Measurements from ENCODE around the gene EFR3B. TPM values are rescaled to one million over a fixed set of nuclear protein-coding genes. Genes with fewer than 3 reads are reported as not detected.

The EFR3B gene
- total RNA-seq, 1 experiment from 2014 or later, result not detected

- TF ChIP-seq EZH2 (IDR thresholded peaks at IDR 0.05; ENCODE audit: low read depth), result no peak
- TF ChIP-seq CTCF (conservative IDR thresholded peaks at IDR 0.05), result no peak
- no peaks in the 10 kb centered on the region for H4K20me1 ChIP-seq (ENCODE audit: insufficient read depth)
- no peaks in the 10 kb centered on the region for H3K9me2 ChIP-seq (ENCODE audit: insufficient read depth)
- ChIA-PET CTCF (no interaction called here), POLR2A (ENCODE audit: unreplicated experiment) (no interaction called here)
- intact Hi-C loops (cut with micrococcal nuclease; ENCODE audit: unreplicated experiment), result no loop called here
- no peak for DNase-seq
- no TSS peak for BruUV-seq (replicated peaks)
- H3K4me3 ChIP-seq, result no peak overlapping the region
- H3K36me3 ChIP-seq (ENCODE audit: low read depth), result no peaks in the 10 kb centered on the region
- H3K27ac ChIP-seq, result no peak overlapping the region
- H3F3A ChIP-seq (ENCODE audit: insufficient read depth, low read depth), result no peaks in the 10 kb centered on the region; the same call in 1 of the 2 replicates
- H3K4me2 ChIP-seq, result no peak overlapping the region
- H3K27me3 ChIP-seq (ENCODE audit: insufficient read depth, low read depth), result peaks cover 21% of the 10 kb centered on the region
- no peaks in the 10 kb centered on the region for H3K9me3 ChIP-seq (ENCODE audit: insufficient read depth, low read depth)
- H3K4me1 ChIP-seq (replicated peaks; ENCODE audit: insufficient read depth), result no peaks in the 10 kb centered on the region
- no peak overlapping the region for H2AFZ ChIP-seq
- H3K79me2 ChIP-seq (ENCODE audit: low read depth), result no peaks in the 10 kb centered on the region
Measured at GRCh38 chr2:25049422-25049821, 7.5 kb downstream of the EFR3B start.

GRCh38 chr2:25050128-25050527 is 8.3 kb downstream of the EFR3B start:
- Histone ChIP-seq H3K4me3 (no peak overlapping the region), H3F3A (ENCODE audit: insufficient read depth, low read depth) (no peaks in the 10 kb centered on the region; the same call in 1 of the 2 replicates), H3K27ac (no peak overlapping the region), H3K79me2 (ENCODE audit: low read depth) (no peaks in the 10 kb centered on the region), H3K9me2 (ENCODE audit: insufficient read depth) (no peaks in the 10 kb centered on the region), H2AFZ (no peak overlapping the region), H3K9me3 (ENCODE audit: insufficient read depth, low read depth) (no peaks in the 10 kb centered on the region), H3K4me1 (replicated peaks; ENCODE audit: insufficient read depth) (no peaks in the 10 kb centered on the region), H3K4me2 (no peak overlapping the region), H3K36me3 (ENCODE audit: low read depth) (no peaks in the 10 kb centered on the region), H3K27me3 (ENCODE audit: insufficient read depth, low read depth) (peaks cover 14% of the 10 kb centered on the region; the same call in 1 of the 2 replicates), H4K20me1 (ENCODE audit: insufficient read depth) (no peaks in the 10 kb centered on the region)
- ChIA-PET POLR2A (ENCODE audit: unreplicated experiment) (no interaction called here), CTCF (no interaction called here)
- intact Hi-C loops (cut with micrococcal nuclease; ENCODE audit: unreplicated experiment), result no loop called here
- DNase-seq, result no peak
- no peak for TF ChIP-seq CTCF (conservative IDR thresholded peaks at IDR 0.05)
- no peak for TF ChIP-seq EZH2 (IDR thresholded peaks at IDR 0.05; ENCODE audit: low read depth)
- no TSS peak for BruUV-seq (replicated peaks)

DNA sequence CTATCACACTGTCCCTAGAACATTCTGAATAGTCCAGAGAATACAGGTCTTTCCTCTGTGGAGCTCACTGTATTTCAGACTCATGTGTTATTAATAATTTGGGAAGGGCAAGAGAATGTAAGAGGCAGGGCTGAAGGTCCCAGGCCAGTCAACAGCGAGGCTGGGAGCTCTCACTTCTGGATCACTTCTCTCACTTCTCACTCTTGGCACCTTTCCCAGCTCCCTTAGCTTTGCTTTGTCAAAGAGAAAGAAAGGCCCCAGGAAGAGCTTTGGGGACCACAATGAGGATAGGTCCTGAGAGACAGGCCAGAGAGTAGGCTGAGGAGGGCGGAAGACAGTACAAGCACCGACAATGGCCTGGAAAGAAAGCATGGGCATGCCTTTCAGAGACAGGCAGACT is 11.2 kb downstream of the EFR3B start:
- H3K4me2 ChIP-seq, result no peak overlapping the region
- TF ChIP-seq CTCF (conservative IDR thresholded peaks at IDR 0.05) (no peak), EZH2 (IDR thresholded peaks at IDR 0.05; ENCODE audit: low read depth) (no peak)
- no peak overlapping the region for H3K4me3 ChIP-seq
- H2AFZ ChIP-seq, result no peak overlapping the region
- no peak for DNase-seq
- intact Hi-C loops (cut with micrococcal nuclease; ENCODE audit: unreplicated experiment), result no loop called here
- no peaks in the 10 kb centered on the region for H4K20me1 ChIP-seq (ENCODE audit: insufficient read depth)
- no peaks in the 10 kb centered on the region for H3K4me1 ChIP-seq (replicated peaks; ENCODE audit: insufficient read depth)
- ChIA-PET POLR2A (ENCODE audit: unreplicated experiment) (no interaction called here), CTCF (no interaction called here)
- H3K79me2 ChIP-seq (ENCODE audit: low read depth), result no peaks in the 10 kb centered on the region
- H3K9me3 ChIP-seq (ENCODE audit: insufficient read depth, low read depth), result no peaks in the 10 kb centered on the region
- H3K9me2 ChIP-seq (ENCODE audit: insufficient read depth), result no peaks in the 10 kb centered on the region
- H3F3A ChIP-seq (ENCODE audit: insufficient read depth, low read depth), result no peaks in the 10 kb centered on the region; the same call in 1 of the 2 replicates
- 0 out of 2 replicates have a peak, but pooled peaks cover 10% of the 10 kb centered on the region for H3K27me3 ChIP-seq (ENCODE audit: insufficient read depth, low read depth)
- BruUV-seq (replicated peaks), result no TSS peak
- H3K36me3 ChIP-seq (ENCODE audit: low read depth), result no peaks in the 10 kb centered on the region
- H3K27ac ChIP-seq, result no peak overlapping the region

Measured in PC-9 (cell line).